Measurements from ENCODE around the gene SMS. TPM values are rescaled to one million over a fixed set of nuclear protein-coding genes. Genes with fewer than 3 reads are reported as not detected.

The SMS gene
- total RNA-seq, 2 experiments from 2014 or later: 17.8 to 19.6 TPM

DNA sequence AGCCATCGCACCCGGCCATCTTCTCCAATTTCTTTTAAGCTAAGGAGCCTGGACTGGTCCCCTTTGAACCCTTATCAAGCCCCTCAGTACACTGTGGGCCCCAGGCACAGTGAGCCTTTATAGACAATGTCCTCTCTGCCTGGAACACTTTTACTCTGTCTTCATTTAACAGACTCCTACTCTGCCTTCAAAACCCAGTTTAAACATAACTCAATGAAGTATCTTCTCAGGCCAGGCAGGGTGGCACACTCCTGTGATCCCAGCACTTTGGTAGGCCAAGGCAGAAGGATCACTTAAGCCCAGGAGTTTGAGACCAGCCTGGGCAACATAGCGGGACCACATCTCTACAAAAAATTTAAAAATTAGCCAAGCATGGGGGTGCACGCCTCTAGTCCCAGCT lies 27.5 kb upstream of the SMS start:
- CTCF ChIA-PET: no interaction called here
- Histone ChIP-seq H3K36me3 (ENCODE audit: insufficient read depth, low read length) (no peaks in the 10 kb centered on the region), H3K27ac (ENCODE audit: low read depth in 1 of 2, low read length in 2 of 2) (no peak overlapping the region), H3K4me3 (ENCODE audit: low read length) (no peak overlapping the region), H3K27me3 (ENCODE audit: control insufficient read depth in 1 of 2, insufficient read depth in 2 of 2, low read length in 2 of 2) (no peaks in the 10 kb centered on the region), H3K9me3 (ENCODE audit: control insufficient read depth in 1 of 2, insufficient read depth in 1 of 2, low read length in 2 of 2) (no peaks in the 10 kb centered on the region), H3K4me1 (ENCODE audit: insufficient read depth, low read length) (no peaks in the 10 kb centered on the region)
- no peak overlapping the region for H3K27ac Mint-ChIP-seq
- TF ChIP-seq, protein P1, sequence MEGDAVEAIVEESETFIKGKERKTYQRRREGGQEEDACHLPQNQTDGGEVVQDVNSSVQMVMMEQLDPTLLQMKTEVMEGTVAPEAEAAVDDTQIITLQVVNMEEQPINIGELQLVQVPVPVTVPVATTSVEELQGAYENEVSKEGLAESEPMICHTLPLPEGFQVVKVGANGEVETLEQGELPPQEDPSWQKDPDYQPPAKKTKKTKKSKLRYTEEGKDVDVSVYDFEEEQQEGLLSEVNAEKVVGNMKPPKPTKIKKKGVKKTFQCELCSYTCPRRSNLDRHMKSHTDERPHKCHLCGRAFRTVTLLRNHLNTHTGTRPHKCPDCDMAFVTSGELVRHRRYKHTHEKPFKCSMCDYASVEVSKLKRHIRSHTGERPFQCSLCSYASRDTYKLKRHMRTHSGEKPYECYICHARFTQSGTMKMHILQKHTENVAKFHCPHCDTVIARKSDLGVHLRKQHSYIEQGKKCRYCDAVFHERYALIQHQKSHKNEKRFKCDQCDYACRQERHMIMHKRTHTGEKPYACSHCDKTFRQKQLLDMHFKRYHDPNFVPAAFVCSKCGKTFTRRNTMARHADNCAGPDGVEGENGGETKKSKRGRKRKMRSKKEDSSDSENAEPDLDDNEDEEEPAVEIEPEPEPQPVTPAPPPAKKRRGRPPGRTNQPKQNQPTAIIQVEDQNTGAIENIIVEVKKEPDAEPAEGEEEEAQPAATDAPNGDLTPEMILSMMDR (IDR thresholded peaks at IDR 0.05): no peak
- no peaks in the 10 kb centered on the region for H3K27me3 Mint-ChIP-seq
- no peaks in the 10 kb centered on the region for H3K36me3 Mint-ChIP-seq (ENCODE audit: low read depth)
- H3K4me1 Mint-ChIP-seq (ENCODE audit: low read depth): no peaks in the 10 kb centered on the region
- ATAC-seq (ENCODE audit: poor library complexity) (no peak), DNase-seq (no peak)
- no peaks in the 10 kb centered on the region for H3K9me3 Mint-ChIP-seq
- intact Hi-C loops (cut with DNase I, micrococcal nuclease): no loop called here
- H3K4me3 Mint-ChIP-seq: no peak overlapping the region
- POLR2A ChIA-PET: no interaction called here

DNA sequence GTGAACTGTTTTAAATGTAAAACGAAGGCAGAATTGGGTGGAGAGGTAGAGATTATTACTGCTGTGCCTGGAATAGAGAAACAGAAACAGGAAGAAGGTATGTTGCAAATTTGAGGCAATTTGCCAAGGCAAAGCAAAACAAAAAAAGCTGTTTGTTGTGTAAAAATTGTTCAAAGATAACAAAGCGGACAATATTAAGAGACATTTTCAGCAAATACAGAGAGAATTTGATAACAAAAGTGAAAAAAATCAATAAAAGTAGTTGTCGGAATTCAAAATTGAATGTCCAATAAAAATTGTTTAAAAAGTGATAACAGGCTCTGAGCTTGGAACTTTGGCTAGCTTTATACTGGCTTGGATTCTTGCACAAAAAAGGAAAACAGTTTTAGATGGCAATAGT lies 14.4 kb upstream of the SMS start:
- Mint-ChIP-seq H3K27me3 (no peaks in the 10 kb centered on the region), H3K9me3 (no peaks in the 10 kb centered on the region), H3K4me3 (no peak overlapping the region), H3K4me1 (ENCODE audit: low read depth) (peaks cover 14% of the 10 kb centered on the region), H3K27ac (no peak overlapping the region), H3K36me3 (ENCODE audit: low read depth) (no peaks in the 10 kb centered on the region)
- no peaks in the 10 kb centered on the region for H3K36me3 ChIP-seq (ENCODE audit: insufficient read depth, low read length)
- H3K27me3 ChIP-seq (ENCODE audit: control insufficient read depth in 1 of 2, insufficient read depth in 2 of 2, low read length in 2 of 2): no peaks in the 10 kb centered on the region
- DNase-seq: no peak
- TF ChIP-seq, protein P1 (IDR thresholded peaks at IDR 0.05): no peak
- ChIA-PET POLR2A (no interaction called here), CTCF (no interaction called here)
- intact Hi-C loops (cut with DNase I, micrococcal nuclease): no loop called here
- no peak overlapping the region for H3K4me3 ChIP-seq (ENCODE audit: low read length)
- H3K4me1 ChIP-seq (ENCODE audit: insufficient read depth, low read length): no peaks in the 10 kb centered on the region
- ATAC-seq (ENCODE audit: poor library complexity): no peak
- no peak overlapping the region for H3K27ac ChIP-seq (ENCODE audit: low read depth in 1 of 2, low read length in 2 of 2)
- no peaks in the 10 kb centered on the region for H3K9me3 ChIP-seq (ENCODE audit: control insufficient read depth in 1 of 2, insufficient read depth in 1 of 2, low read length in 2 of 2)

DNA sequence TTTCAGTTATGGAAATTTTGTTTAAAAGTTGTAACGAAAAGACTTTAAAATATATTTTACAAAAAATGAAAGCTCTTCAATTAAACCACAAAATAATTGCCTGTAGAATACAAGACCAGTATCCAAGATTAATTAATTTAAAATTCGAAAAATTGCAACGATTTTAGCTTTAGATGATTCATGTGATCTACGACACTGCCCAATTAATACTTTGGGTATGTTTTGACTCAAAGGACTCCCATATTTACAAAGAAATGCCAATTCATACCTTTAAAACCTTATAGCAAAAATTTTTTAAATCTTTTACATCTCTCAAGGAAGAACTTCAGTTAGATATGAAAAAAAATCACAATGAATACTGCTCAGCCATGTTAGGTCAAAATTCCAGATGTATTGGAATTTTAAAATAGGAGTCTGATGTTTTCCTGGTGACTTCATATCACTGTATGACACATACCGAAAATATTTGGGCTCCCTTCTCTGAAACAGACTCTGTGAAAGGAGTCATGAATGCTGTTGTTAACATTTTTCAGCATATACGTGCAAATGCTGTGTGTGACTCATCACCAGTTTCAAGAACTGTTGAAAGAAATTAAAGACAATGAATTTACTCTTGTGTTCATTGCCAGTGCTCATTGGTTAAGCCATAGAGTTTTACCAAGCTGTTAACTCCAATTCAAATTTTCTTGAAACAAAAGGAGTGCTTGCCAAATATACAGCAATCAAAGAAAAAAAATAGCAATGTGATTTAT lies 13.8 kb upstream of the SMS start:
- POLR2A ChIA-PET: no interaction called here
- H3K9me3 ChIP-seq (ENCODE audit: control insufficient read depth in 1 of 2, insufficient read depth in 1 of 2, low read length in 2 of 2): no peaks in the 10 kb centered on the region
- no peak overlapping the region for H3K27ac ChIP-seq (ENCODE audit: low read depth in 1 of 2, low read length in 2 of 2)

More for the DNA sequence above, 13.8 kb upstream of the SMS start:
- no peaks in the 10 kb centered on the region for H3K4me1 ChIP-seq (ENCODE audit: insufficient read depth, low read length)
- Mint-ChIP-seq H3K36me3 (ENCODE audit: low read depth) (no peaks in the 10 kb centered on the region), H3K4me1 (ENCODE audit: low read depth) (peaks cover 14% of the 10 kb centered on the region), H3K9me3 (no peaks in the 10 kb centered on the region), H3K4me3 (no peak overlapping the region), H3K27me3 (no peaks in the 10 kb centered on the region), H3K27ac (no peak overlapping the region)
- no peak overlapping the region for H3K4me3 ChIP-seq (ENCODE audit: low read length)
- CTCF ChIA-PET: no interaction called here
- ATAC-seq (ENCODE audit: poor library complexity) (no peak), DNase-seq (peak in 2 of 14 experiments; percentile 20 to 43)
- intact Hi-C loops (cut with DNase I, micrococcal nuclease): no loop called here
- H3K27me3 ChIP-seq (ENCODE audit: control insufficient read depth in 1 of 2, insufficient read depth in 2 of 2, low read length in 2 of 2): no peaks in the 10 kb centered on the region
- TF ChIP-seq, protein P1 (IDR thresholded peaks at IDR 0.05): no peak
- no peaks in the 10 kb centered on the region for H3K36me3 ChIP-seq (ENCODE audit: insufficient read depth, low read length)
